Measurements from ENCODE around the gene MAGI1.

MAGI1 gene

GRCh38 chr3:65953301-65953812, 85.4 kb downstream of the MAGI1 start:
- Histone ChIP-seq H3K9me3 (ENCODE audit: insufficient read depth, low read length) (no peaks in the 10 kb centered on the region), H3K9me2 (replicated peaks; ENCODE audit: insufficient read depth, low read length) (no peaks in the 10 kb centered on the region), H3K27me3 (ENCODE audit: low read length) (no peaks in the 10 kb centered on the region), H3K36me3 (ENCODE audit: low read length) (no peaks in the 10 kb centered on the region), H3F3A (ENCODE audit: insufficient read depth) (no peaks in the 10 kb centered on the region), H3K4me2 (ENCODE audit: low read depth, low read length, poor library complexity, severe bottlenecking) (no peak overlapping the region), H3K4me3 (ENCODE audit: insufficient read depth, low read length, poor library complexity, severe bottlenecking) (no peak overlapping the region), H3K27ac (ENCODE audit: low read depth, low read length) (no peak overlapping the region), H2AFZ (ENCODE audit: low read depth, low read length, severe bottlenecking) (no peak overlapping the region), H3K9ac (ENCODE audit: low read length) (no peak overlapping the region), H4K20me1 (ENCODE audit: low read depth, low read length) (no peaks in the 10 kb centered on the region), H3K79me2 (ENCODE audit: insufficient read depth, low read length) (no peaks in the 10 kb centered on the region)
- TF ChIP-seq CTCF (IDR thresholded peaks at IDR 0.05; ENCODE audit: insufficient read depth, low read length, poor library complexity, severe bottlenecking) (no peak), EZH2phosphoT487 (conservative IDR thresholded peaks at IDR 0.05; ENCODE audit: low read length) (no peak)

- Histone ChIP-seq H4K20me1 (ENCODE audit: low read depth, low read length) (no peaks in the 10 kb centered on the region), H3K9me3 (ENCODE audit: insufficient read depth, low read length) (no peaks in the 10 kb centered on the region), H3K9ac (ENCODE audit: low read length) (no peak overlapping the region), H2AFZ (ENCODE audit: low read depth, low read length, severe bottlenecking) (no peak overlapping the region), H3K36me3 (ENCODE audit: low read length) (no peaks in the 10 kb centered on the region), H3K9me2 (replicated peaks; ENCODE audit: insufficient read depth, low read length) (no peaks in the 10 kb centered on the region), H3F3A (ENCODE audit: insufficient read depth) (no peaks in the 10 kb centered on the region), H3K4me3 (ENCODE audit: insufficient read depth, low read length, poor library complexity, severe bottlenecking) (no peak overlapping the region), H3K79me2 (ENCODE audit: insufficient read depth, low read length) (no peaks in the 10 kb centered on the region), H3K27ac (ENCODE audit: low read depth, low read length) (no peak overlapping the region), H3K4me2 (ENCODE audit: low read depth, low read length, poor library complexity, severe bottlenecking) (no peak overlapping the region), H3K27me3 (ENCODE audit: low read length) (no peaks in the 10 kb centered on the region)
- TF ChIP-seq EZH2phosphoT487 (conservative IDR thresholded peaks at IDR 0.05; ENCODE audit: low read length) (no peak), CTCF (IDR thresholded peaks at IDR 0.05; ENCODE audit: insufficient read depth, low read length, poor library complexity, severe bottlenecking) (no peak)
Observed at GRCh38 chr3:65952842-65953241, 85.9 kb downstream of the MAGI1 start.

- no peak overlapping the region for H3K27ac ChIP-seq (ENCODE audit: low read depth, low read length)
- H3K9me2 ChIP-seq (replicated peaks; ENCODE audit: insufficient read depth, low read length), result no peaks in the 10 kb centered on the region
- TF ChIP-seq EZH2phosphoT487 (conservative IDR thresholded peaks at IDR 0.05; ENCODE audit: low read length) (no peak), CTCF (IDR thresholded peaks at IDR 0.05; ENCODE audit: insufficient read depth, low read length, poor library complexity, severe bottlenecking) (no peak)
- no peaks in the 10 kb centered on the region for H4K20me1 ChIP-seq (ENCODE audit: low read depth, low read length)
- H3K27me3 ChIP-seq (ENCODE audit: low read length), result no peaks in the 10 kb centered on the region
- no peak overlapping the region for H3K9ac ChIP-seq (ENCODE audit: low read length)
- H3K79me2 ChIP-seq (ENCODE audit: insufficient read depth, low read length), result no peaks in the 10 kb centered on the region
- no peak overlapping the region for H3K4me3 ChIP-seq (ENCODE audit: insufficient read depth, low read length, poor library complexity, severe bottlenecking)
- H3K4me2 ChIP-seq (ENCODE audit: low read depth, low read length, poor library complexity, severe bottlenecking), result no peak overlapping the region
- no peaks in the 10 kb centered on the region for H3K9me3 ChIP-seq (ENCODE audit: insufficient read depth, low read length)
- no peaks in the 10 kb centered on the region for H3K36me3 ChIP-seq (ENCODE audit: low read length)
- H3F3A ChIP-seq (ENCODE audit: insufficient read depth), result no peaks in the 10 kb centered on the region
- no peak overlapping the region for H2AFZ ChIP-seq (ENCODE audit: low read depth, low read length, severe bottlenecking)
Observed at GRCh38 chr3:65951836-65952505, 86.7 kb downstream of the MAGI1 start.
